Fibroblast of the aortic adventitia (primary cell): ENCODE results near the gene ACTL9. TPM values are rescaled to one million over a fixed set of nuclear protein-coding genes. Genes with fewer than 3 reads are reported as not detected.

Experiments
- DNase-seq: peaks from one replicate; pipeline ENCODE4 v3.0.0-alpha.2; 2010; ENCODE audit warnings: low read depth
- H3K4me3 ChIP-seq: 2 replicates; pipeline ENCODE4 v1.5.1; 2011; ENCODE audit warnings: low read depth, mild to moderate bottlenecking, control low read depth, low read length, moderate library complexity
- total RNA-seq: library from RNA; depleted of rRNA; stranded (reverse); fragments of >200 nt; gene quantifications from 2 replicates; pipeline ENCODE4 v1.2.3, GENCODE V29; 2012; ENCODE audit warnings: low replicate concordance
- TF ChIP-seq, protein P1 (sequence below): IDR thresholded peaks from 2 replicates; pipeline ENCODE4 v1.5.1; 2011; ENCODE audit warnings: mild to moderate bottlenecking, low read length, control low read depth, inconsistent platforms; ENCODE audit not compliant: insufficient read depth

Gene ACTL9
- total RNA-seq, 1 donor = not detected

DNA sequence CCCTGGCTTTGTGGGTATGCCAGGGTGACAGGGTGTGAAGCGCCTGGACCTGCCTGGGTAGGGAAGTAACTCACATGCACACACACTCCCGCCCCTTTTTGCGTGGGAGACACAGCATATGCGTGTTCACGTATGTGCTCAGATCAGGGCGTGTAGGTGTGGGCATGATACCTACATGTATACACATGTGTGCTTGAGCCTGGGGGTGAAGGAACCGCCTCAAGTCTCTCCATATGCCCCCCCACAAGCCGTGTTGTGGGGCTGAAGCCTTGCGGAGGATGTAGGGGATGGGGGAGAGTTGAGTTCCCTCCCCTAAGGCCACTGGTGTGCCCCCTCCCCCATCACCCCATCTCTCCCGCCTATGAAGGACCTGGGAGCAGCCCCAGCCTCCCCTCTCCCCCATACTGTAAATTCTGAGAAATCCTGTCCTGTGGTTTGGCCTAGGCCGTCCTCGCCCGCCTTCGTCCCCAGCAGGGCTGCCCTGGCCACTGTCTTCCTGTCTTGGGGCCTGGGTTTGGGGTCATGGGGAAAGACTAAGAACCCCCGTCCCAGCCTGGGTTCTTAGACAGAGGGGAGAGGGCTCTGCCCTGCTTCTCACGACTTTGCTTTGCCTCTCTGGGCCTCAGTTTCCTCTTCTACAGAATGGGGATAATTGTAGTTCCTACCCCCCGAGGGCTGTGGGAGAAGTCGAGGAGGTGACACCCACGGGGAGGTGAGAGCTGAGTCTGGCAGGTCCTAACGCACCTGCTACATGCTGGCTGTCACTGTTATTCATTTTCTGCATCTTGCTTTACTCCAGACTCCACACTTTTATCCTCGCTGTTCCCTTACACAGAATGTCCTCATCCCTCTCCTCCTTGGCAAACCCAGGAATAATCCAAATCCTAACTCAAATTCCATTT lies 14.3 kb downstream of the ACTL9 start:
- no peak overlapping the region for H3K4me3 ChIP-seq
- TF ChIP-seq, protein P1, sequence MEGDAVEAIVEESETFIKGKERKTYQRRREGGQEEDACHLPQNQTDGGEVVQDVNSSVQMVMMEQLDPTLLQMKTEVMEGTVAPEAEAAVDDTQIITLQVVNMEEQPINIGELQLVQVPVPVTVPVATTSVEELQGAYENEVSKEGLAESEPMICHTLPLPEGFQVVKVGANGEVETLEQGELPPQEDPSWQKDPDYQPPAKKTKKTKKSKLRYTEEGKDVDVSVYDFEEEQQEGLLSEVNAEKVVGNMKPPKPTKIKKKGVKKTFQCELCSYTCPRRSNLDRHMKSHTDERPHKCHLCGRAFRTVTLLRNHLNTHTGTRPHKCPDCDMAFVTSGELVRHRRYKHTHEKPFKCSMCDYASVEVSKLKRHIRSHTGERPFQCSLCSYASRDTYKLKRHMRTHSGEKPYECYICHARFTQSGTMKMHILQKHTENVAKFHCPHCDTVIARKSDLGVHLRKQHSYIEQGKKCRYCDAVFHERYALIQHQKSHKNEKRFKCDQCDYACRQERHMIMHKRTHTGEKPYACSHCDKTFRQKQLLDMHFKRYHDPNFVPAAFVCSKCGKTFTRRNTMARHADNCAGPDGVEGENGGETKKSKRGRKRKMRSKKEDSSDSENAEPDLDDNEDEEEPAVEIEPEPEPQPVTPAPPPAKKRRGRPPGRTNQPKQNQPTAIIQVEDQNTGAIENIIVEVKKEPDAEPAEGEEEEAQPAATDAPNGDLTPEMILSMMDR = no peak
- DNase-seq = no peak

- no peak overlapping the region for H3K4me3 ChIP-seq
- TF ChIP-seq, protein P1 = no peak
- DNase-seq = no peak
Measured at GRCh38 chr19:8682931-8683330, 15.7 kb downstream of the ACTL9 start.

- no peak overlapping the region for H3K4me3 ChIP-seq
- TF ChIP-seq, protein P1 = no peak
- no peak for DNase-seq
Measured at GRCh38 chr19:8682472-8682871, 16.1 kb downstream of the ACTL9 start.

- TF ChIP-seq, protein P1 = no peak
- DNase-seq = no peak
- no peak overlapping the region for H3K4me3 ChIP-seq
Measured at GRCh38 chr19:8681345-8682029, 17.1 kb downstream of the ACTL9 start.

DNA sequence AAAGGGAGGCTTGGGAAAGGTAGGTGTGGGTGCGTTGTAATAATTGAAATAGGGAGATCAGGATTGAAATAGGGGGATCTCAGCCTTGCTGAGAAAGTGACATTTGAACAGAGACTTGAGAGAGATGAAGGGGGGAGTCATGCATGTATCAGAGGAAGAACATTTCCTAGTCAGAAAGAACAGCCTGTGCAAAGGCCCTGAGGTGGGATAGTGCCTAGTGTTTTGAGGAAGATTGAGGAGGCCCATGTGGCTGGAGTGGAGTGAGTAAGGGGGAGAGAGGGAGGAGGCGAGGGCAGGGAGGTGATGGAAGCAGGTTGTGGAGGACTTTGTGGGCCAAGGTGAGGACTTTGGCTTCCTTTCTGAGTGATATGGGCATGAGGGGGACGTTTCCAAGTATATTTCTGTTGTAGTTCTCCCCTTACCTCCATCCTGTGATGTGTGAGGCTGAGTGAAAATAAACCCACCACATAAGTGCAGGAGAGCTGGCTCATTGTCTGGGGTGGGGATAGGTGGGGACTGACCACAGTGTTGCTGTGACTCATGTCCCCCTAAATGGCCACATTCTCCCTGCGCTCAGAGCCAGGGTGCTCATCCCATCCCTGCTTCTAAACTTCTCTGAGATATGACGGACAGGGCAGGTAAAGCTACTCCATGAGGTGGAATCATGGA lies 17.8 kb downstream of the ACTL9 start:
- TF ChIP-seq, protein P1 = no peak
- no peak overlapping the region for H3K4me3 ChIP-seq
- DNase-seq = no peak

- no peak overlapping the region for H3K4me3 ChIP-seq
- TF ChIP-seq, protein P1 = no peak
- DNase-seq = no peak
Measured at GRCh38 chr19:8678244-8678807, 20.3 kb downstream of the ACTL9 start.
